Choroid plexus epithelial cell (primary cell): ENCODE measurements around the gene DNAH10.

ENCODE experiments used
- DNase-seq: peaks from one replicate; pipeline ENCODE4 v3.0.0-alpha.2; 2010; ENCODE audit warnings: low read depth
- H3K4me3 ChIP-seq: 2 replicates; pipeline ENCODE4 v1.5.1; 2011; ENCODE audit warnings: low read depth, mild to moderate bottlenecking, control low read depth, low read length, moderate library complexity
- TF ChIP-seq, protein P1 (sequence below): conservative IDR thresholded peaks from 2 replicates; pipeline ENCODE4 v1.5.1; 2011; ENCODE audit warnings: low read depth, mild to moderate bottlenecking, control low read depth, inconsistent platforms, low read length, moderate library complexity

The DNAH10 gene

DNA sequence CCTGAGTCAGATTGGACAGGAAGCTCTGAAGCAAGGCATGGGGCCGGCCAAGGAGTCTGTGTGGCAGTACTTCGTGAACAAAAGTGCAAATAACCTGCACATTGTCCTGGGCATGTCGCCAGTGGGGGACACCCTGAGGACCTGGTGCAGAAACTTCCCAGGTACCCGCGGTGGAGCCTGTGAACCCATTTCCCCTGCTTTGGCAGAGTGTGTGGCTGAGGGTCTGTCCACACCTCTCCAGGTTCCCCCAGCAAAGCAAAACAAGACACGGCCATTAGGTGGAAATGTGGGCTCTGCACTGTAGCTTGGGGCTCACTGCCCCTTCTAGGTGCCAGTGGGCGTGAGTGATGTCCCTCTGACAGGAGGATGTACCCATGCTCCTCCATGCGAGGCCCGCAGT, 131.2 kb downstream of the DNAH10 start:
- no peak overlapping the region for H3K4me3 ChIP-seq
- TF ChIP-seq, protein P1, sequence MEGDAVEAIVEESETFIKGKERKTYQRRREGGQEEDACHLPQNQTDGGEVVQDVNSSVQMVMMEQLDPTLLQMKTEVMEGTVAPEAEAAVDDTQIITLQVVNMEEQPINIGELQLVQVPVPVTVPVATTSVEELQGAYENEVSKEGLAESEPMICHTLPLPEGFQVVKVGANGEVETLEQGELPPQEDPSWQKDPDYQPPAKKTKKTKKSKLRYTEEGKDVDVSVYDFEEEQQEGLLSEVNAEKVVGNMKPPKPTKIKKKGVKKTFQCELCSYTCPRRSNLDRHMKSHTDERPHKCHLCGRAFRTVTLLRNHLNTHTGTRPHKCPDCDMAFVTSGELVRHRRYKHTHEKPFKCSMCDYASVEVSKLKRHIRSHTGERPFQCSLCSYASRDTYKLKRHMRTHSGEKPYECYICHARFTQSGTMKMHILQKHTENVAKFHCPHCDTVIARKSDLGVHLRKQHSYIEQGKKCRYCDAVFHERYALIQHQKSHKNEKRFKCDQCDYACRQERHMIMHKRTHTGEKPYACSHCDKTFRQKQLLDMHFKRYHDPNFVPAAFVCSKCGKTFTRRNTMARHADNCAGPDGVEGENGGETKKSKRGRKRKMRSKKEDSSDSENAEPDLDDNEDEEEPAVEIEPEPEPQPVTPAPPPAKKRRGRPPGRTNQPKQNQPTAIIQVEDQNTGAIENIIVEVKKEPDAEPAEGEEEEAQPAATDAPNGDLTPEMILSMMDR, result no peak
- no peak for DNase-seq

DNA sequence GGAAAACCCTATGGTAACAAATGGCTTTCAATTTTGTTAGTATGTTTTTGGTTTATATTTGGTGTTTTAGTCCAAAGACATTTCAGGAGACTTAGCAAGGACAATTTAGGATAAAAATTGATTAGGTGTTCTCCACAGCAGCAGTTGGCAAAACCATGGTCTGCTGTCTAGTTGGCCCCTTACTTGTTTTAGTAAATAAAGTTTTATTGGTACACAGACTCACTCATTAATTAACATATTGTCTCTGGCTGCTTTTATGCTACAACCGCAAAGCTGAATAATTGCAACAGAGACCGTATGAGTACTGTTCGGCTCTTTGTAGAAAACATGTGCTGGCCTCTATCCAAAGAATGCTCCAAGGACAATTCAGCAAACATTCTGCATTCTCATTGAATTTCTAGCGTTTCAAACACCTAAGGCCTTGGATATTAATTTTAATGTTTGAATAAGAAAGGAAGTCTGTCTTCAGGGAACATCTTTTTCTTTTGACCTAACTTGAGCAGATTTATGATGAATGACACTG, 132.8 kb downstream of the DNAH10 start:
- no peak overlapping the region for H3K4me3 ChIP-seq
- TF ChIP-seq, protein P1, result no peak
- DNase-seq, result peak; percentile 52

DNA sequence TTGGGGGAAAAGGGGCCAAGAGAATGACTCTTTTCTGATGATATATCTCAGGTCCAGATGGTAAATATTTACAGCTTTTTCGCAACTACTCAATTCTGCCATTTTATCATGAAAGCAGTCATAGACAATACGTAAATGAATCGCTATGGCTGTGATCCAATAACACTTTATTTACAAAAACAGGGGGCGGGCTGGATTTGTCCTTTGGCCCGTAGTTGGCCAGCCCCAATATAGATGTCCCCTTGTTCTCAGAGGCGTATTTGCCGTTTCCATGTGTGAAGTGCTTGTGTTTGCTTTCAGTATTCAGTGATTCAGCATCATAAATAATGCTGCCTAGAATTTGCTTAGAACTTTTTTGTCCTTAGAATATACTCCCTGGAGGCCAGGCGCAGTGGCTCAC, 133.3 kb downstream of the DNAH10 start:
- no peak overlapping the region for H3K4me3 ChIP-seq
- TF ChIP-seq, protein P1, result no peak
- DNase-seq, result no peak

DNA sequence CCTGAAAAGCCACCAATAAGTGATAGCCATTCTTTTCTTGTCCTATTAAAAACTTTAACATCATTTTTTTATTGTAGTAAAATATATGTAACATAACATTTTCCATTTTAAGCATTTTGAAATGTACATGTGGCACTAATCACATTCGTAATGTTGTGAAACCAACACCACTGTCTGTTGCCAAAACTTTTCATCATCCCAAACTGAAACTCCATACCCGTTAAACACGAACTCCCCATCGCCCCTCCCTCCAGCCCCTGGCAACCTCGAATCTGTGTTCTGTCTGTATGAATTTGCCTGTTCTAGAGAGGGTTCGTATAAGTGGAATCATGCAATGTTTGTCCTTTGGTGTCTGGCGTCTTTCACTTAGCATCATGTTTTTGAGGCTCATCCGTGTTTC, 134.7 kb downstream of the DNAH10 start:
- TF ChIP-seq, protein P1, result no peak
- H3K4me3 ChIP-seq, result no peak overlapping the region
- DNase-seq, result no peak

DNA sequence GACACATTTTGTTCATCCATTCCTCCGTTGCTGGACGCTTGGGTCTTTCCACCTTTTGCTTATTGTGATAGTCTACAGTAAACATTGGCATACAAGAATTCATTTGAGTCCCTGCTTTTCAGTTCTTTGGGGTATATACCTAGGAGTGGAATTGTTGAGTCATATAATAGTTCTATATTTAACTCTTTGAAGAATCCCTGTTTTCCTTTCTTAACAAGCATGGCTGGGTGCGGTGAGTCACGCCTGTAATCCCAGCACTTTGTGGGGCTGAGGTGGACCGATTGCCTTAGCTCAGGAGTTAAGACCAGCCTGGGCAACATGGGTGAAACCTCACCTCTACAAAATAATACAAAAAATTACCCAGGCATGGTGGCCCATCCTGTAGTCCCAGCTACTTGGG, 135.1 kb downstream of the DNAH10 start:
- DNase-seq, result peak; percentile 31
- TF ChIP-seq, protein P1, result no peak
- H3K4me3 ChIP-seq, result no peak overlapping the region

DNA sequence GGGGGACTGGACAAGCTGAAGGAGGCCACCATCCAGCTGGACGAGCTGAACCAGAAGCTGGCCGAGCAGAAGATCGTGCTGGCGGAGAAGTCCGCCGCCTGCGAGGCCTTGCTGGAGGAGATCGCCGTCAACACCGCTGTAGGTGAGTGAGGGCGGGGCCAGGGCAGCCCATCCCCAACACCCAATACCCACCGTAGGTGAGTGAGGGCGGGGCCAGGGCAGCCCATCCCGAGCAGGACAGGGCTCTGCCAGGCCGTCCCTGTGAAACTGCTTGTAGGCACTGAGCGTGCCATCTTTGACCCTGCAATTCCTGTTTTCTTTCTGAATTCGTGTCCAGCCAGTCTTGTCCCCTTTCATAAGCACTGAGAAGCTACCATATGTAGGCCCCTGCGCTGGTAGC, 136.6 kb downstream of the DNAH10 start:
- no peak overlapping the region for H3K4me3 ChIP-seq
- TF ChIP-seq, protein P1, result no peak
- DNase-seq, result no peak

DNA sequence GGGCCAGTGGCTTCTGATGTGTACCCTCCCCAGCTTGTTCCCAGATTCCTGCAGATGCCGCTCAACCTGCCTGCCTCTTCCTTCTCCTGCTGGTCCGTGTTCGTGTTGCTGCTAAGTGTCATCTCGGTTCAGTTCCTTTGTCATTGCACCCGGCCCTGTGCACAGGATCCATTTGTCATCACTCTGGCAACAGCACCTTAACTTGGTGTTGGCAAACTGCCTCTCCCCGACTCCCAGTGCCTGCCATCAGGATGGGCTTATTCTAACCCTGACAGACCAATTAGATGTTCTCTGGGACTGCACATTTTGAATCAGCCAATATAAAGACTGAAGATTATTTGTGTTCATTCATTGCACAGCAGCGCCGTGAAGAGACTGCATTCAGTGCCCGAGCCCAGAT, 137.3 kb downstream of the DNAH10 start:
- TF ChIP-seq, protein P1, result no peak

More for the DNA sequence above, 137.3 kb downstream of the DNAH10 start:
- DNase-seq, result no peak
- H3K4me3 ChIP-seq, result no peak overlapping the region
